Heart right ventricle (tissue), 16 donors: ENCODE measurements around the gene ZMYND10. TPM values are rescaled to one million over a fixed set of nuclear protein-coding genes. Genes with fewer than 3 reads are reported as not detected.

Experiments used
- ATAC-seq, 8 donors: fragments of 200-7000 bp; cut with Tn5 transposase; one replicate each; pipeline ENCODE4 v1.9.1; 2020; ENCODE audit warnings: mild to moderate bottlenecking in 8 of 8, moderate library complexity in 8 of 8, moderate number of reproducible peaks in 1 of 8
- DNase-seq, 2 donors: peaks; one replicate each; pipeline ENCODE4 v3.0.0-alpha.2; 2020
- H3K27ac ChIP-seq, 10 donors: fragments of 200-600 bp; sonication (generic) in 2 of 10; one replicate each; pipeline versions ENCODE4 v1.5.0 to v1.8.0; 2020 to 2022; ENCODE audit warnings: mild to moderate bottlenecking in 3 of 10
- H3K27me3 ChIP-seq, 7 donors: fragments of 200-600 bp; one replicate each; pipeline ENCODE4 v1.8.0; 2021 to 2022; ENCODE audit warnings: mild to moderate bottlenecking in 2 of 7
- H3K36me3 ChIP-seq, 9 donors: fragments of 200-600 bp; sonication (generic) in 1 of 9; one replicate each; pipeline versions ENCODE4 v1.5.0 to v1.8.0; 2020 to 2022; ENCODE audit warnings: mild to moderate bottlenecking in 2 of 9
- H3K4me1 ChIP-seq, 9 donors: fragments of 200-600 bp; sonication (generic) in 1 of 9; one replicate each; pipeline versions ENCODE4 v1.5.0 to v1.8.0; 2020 to 2022; ENCODE audit warnings: mild to moderate bottlenecking in 4 of 9
- H3K4me3 ChIP-seq, 10 donors: fragments of 200-600 bp; sonication (generic) in 2 of 10; one replicate each; pipeline versions ENCODE4 v1.5.0 to v1.8.0; 2020 to 2022; ENCODE audit warnings: mild to moderate bottlenecking in 7 of 10, moderate library complexity in 2 of 10
- H3K9me3 ChIP-seq, 11 donors: fragments of 200-600 bp in 10 of 11; sonication (generic) in 2 of 11; one replicate each; pipeline versions ENCODE4 v1.5.0 to v1.8.0; 2013 to 2022; ENCODE audit warnings: mild to moderate bottlenecking in 2 of 11, control low read depth in 1 of 11, moderate library complexity in 1 of 11
- CTCF ChIP-seq, 9 donors: fragments of 200-600 bp; sonication (generic) in 2 of 9; IDR thresholded peaks; one replicate each; pipeline versions ENCODE4 v1.5.0 to v1.8.0; 2021 to 2022; ENCODE audit warnings: antibody characterized with exemption in 9 of 9, mild to moderate bottlenecking in 5 of 9, moderate library complexity in 1 of 9
- WGBS, 2 donors: extraction: QIAGEN DNeasy Blood & Tissue Kit; methylation state at CpG; one replicate each; pipeline ENCODE4 v1.1.7; 2013; ENCODE audit warnings: inconsistent platforms in 1 of 2; 5-methylcytosine and 5-hydroxymethylcytosine counted together
- intact Hi-C, 10 donors: fragments of 100-400 bp; cut with DNase I; formaldehyde crosslinking; loops; one replicate each; pipeline versions ENCODE4 v1.11.1 to v1.14.2; 2022
- polyA plus RNA-seq, 2 donors: library from polyadenylated mRNA; stranded (reverse); fragments of 200-250 nt; gene quantifications; one replicate each; pipeline ENCODE4 v1.2.3, GENCODE V29; 2013
- total RNA-seq, 10 donors: library from RNA; stranded (reverse); fragmentation: NEBNext Ultra II Directional in 3 of 10; extraction: Animal tissue kit (Norgen Biotek cat#: 25700) in 3 of 10; gene quantifications; one replicate each; pipeline versions ENCODE4 v1.2.1 to v1.2.4, GENCODE V29; 2021 to 2023
- donor health status: Arrhythmogenic right ventricular cardiomyopathy.
- donor health status: ischemic (EF 13 %, LVEDD 7.1; RV severe dilation, severe dysfunction).
- donor health status: healthy with polysubstance abuse.
- donor health status: DM: no; HTN: yes; CAD: no.
- donor health status: DM: no; HTN: no; CAD: no.
- donor health status: ischemic (EF 25% LVEDD 6.9; RV normal size, moderate dysfunction).
- donor health status: ischemic (EF 25% LVEDD 5.7; RV mildly dilated, moderate dysfunction).
- donor health status: healthy.
- donor health status: DM: yes; HTN: yes; CAD: no.
- donor health status: Ischemic cardiomyopathy.
- donor health status: ischemic (EF 35%, LVEDD 5.7; RV mildly dilated, moderate dysfunction).
- donor health status: nonischemic (EF 11% LVEDD 7.7; RV severe dilation, severe dysfunction).
- donor health status: DM: yes; HTN: yes; CAD: no.
- donor health status: PGD.
- donor health status: ischemic (EF 29% LVEDD 5.4; RV normal size, mild dysfunction).
- donor health status: nonischemic (EF 23%, LVEDD 6.1; RV moderate dilation, normal function).

ZMYND10 gene
- total and polyA plus RNA-seq, 12 donors, result 0.15 to 0.88 (median 0.22) TPM; not detected in 7

GRCh38 chr3:50389414-50389767 lies 43.9 kb upstream of the ZMYND10 start:
- intact Hi-C loops, result no loop called here
- Histone ChIP-seq H3K4me1 (peaks cover 9 to 33% (median 26%) of the 10 kb centered on the region in 9 donors), H3K4me3 (no peak overlapping the region), H3K27ac (no peak overlapping the region), H3K27me3 (no peaks in the 10 kb centered on the region), H3K9me3 (no peaks in the 10 kb centered on the region), H3K36me3 (no peaks in the 10 kb centered on the region)
- 93 to 96% methylated on average over 6 of the region's 6 CpGs for WGBS, 2 donors
- DNase-seq (no peak), ATAC-seq (no peak)
- TF ChIP-seq CTCF (IDR thresholded peaks at IDR 0.05), result no peak

GRCh38 chr3:50388720-50389413 lies 43.3 kb upstream of the ZMYND10 start:
- Histone ChIP-seq H3K27me3 (no peaks in the 10 kb centered on the region), H3K4me1 (peaks cover 9 to 33% (median 26%) of the 10 kb centered on the region in 9 donors), H3K27ac (no peak overlapping the region), H3K4me3 (no peak overlapping the region), H3K9me3 (no peaks in the 10 kb centered on the region), H3K36me3 (no peaks in the 10 kb centered on the region)
- DNase-seq (no peak), ATAC-seq (no peak)
- 89 to 90% methylated on average over 20 to 22 of the region's 22 CpGs for WGBS, 2 donors
- intact Hi-C loops, result no loop called here
- TF ChIP-seq CTCF (IDR thresholded peaks at IDR 0.05), result no peak

GRCh38 chr3:50388016-50388719 lies 42.6 kb upstream of the ZMYND10 start:
- H3K4me1 ChIP-seq, result peaks cover 9 to 33% (median 26%) of the 10 kb centered on the region in 9 donors
- no peaks in the 10 kb centered on the region for H3K9me3 ChIP-seq
- DNase-seq (no peak), ATAC-seq (no peak)
- H3K4me3 ChIP-seq, result no peak overlapping the region
- H3K27me3 ChIP-seq, result no peaks in the 10 kb centered on the region
- WGBS, 2 donors, result 82 to 87% methylated on average over 25 of the region's 25 CpGs
- intact Hi-C loops, result no loop called here
- no peaks in the 10 kb centered on the region for H3K36me3 ChIP-seq
- H3K27ac ChIP-seq, result no peak overlapping the region
- peak in 4 of 9 donors; percentile 14 to 26 (median 22) for TF ChIP-seq CTCF (IDR thresholded peaks at IDR 0.05)

GRCh38 chr3:50385754-50386153 lies 40.2 kb upstream of the ZMYND10 start:
- no peak for TF ChIP-seq CTCF (IDR thresholded peaks at IDR 0.05)
- DNase-seq (no peak), ATAC-seq (no peak)
- no peaks in the 10 kb centered on the region for H3K36me3 ChIP-seq
- no peak overlapping the region for H3K27ac ChIP-seq
- H3K4me3 ChIP-seq, result no peak overlapping the region
- 70 to 71% methylated on average over 13 of the region's 13 CpGs for WGBS, 2 donors
- no peaks in the 10 kb centered on the region for H3K9me3 ChIP-seq
- H3K27me3 ChIP-seq, result no peaks in the 10 kb centered on the region
- peaks cover 2 to 10% (median 9%) of the 10 kb centered on the region in 9 donors for H3K4me1 ChIP-seq
- intact Hi-C loops, result no loop called here
